Lower lobe of right lung (tissue), 2 donors: ENCODE measurements around the gene TTC39A. TPM values are rescaled to one million over a fixed set of nuclear protein-coding genes. Genes with fewer than 3 reads are reported as not detected.

Source experiments
- ATAC-seq, 2 donors: fragments of 200-7000 bp; cut with Tn5 transposase; one replicate each; pipeline ENCODE4 v1.9.1; 2020 to 2022; ENCODE audit warnings: mild to moderate bottlenecking in 2 of 2, moderate library complexity in 2 of 2
- DNase-seq: peaks from one replicate; pipeline ENCODE4 v3.0.0-alpha.2; 2020
- H3K27ac ChIP-seq: fragments of 200-600 bp; one replicate; pipeline ENCODE4 v1.8.0; 2022
- H3K27me3 ChIP-seq: fragments of 200-600 bp; one replicate; pipeline ENCODE4 v1.8.0; 2022; ENCODE audit warnings: low read depth
- H3K36me3 ChIP-seq: fragments of 200-600 bp; one replicate; pipeline ENCODE4 v1.8.0; 2022; ENCODE audit warnings: mild to moderate bottlenecking
- H3K4me1 ChIP-seq: fragments of 200-600 bp; one replicate; pipeline ENCODE4 v1.8.0; 2022
- H3K4me3 ChIP-seq: fragments of 200-600 bp; one replicate; pipeline ENCODE4 v1.8.0; 2022; ENCODE audit warnings: mild to moderate bottlenecking
- H3K9me3 ChIP-seq: fragments of 200-600 bp; one replicate; pipeline ENCODE4 v1.8.0; 2022
- intact Hi-C: fragments of 100-400 bp; cut with DNase I; formaldehyde crosslinking; loops from one replicate; pipeline ENCODE4 v1.11.0; 2022
- total RNA-seq: library from RNA; stranded (reverse); fragmentation: NEBNext Ultra II Directional; extraction: Animal tissue kit (Norgen Biotek cat#: 25700); gene quantifications from one replicate; pipeline ENCODE4 v1.2.1, GENCODE V29; 2021
- TF ChIP-seq, protein P1 (sequence below): fragments of 200-600 bp; IDR thresholded peaks from one replicate; pipeline ENCODE4 v1.8.0; 2022; ENCODE audit warnings: antibody characterized with exemption, mild to moderate bottlenecking
- donor health status: DM: no; HTN: yes; CAD: no; lungs with severe emphysema.

Gene TTC39A
- total RNA-seq, 1 donor from 2014 or later: 34.9 TPM

DNA sequence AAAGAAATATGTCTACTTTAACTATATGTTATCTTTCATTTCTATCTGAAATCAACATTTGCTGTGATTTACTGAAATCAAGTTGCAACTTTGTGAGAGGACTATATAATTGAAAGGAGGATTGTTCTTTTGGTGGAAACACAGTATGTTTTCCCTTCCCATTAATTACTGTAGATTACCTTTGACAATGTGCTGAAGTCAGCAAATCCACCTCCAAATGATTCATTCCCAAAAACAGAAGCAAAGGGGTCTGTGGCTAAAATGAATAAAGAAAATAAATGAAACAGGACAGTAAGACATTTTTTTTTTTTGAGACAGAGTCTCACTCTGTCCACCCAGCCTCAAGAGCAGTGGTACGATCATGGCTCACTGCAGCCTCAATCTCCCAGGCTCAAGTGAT is 35.4 kb upstream of the TTC39A start:
- Histone ChIP-seq H3K9me3 (no peaks in the 10 kb centered on the region), H3K4me3 (no peak overlapping the region), H3K4me1 (no peaks in the 10 kb centered on the region), H3K36me3 (peaks cover 72% of the 10 kb centered on the region), H3K27me3 (no peaks in the 10 kb centered on the region), H3K27ac (no peak overlapping the region)
- DNase-seq: no peak
- ATAC-seq: no peak
- intact Hi-C loops: no loop called here
- TF ChIP-seq, protein P1, sequence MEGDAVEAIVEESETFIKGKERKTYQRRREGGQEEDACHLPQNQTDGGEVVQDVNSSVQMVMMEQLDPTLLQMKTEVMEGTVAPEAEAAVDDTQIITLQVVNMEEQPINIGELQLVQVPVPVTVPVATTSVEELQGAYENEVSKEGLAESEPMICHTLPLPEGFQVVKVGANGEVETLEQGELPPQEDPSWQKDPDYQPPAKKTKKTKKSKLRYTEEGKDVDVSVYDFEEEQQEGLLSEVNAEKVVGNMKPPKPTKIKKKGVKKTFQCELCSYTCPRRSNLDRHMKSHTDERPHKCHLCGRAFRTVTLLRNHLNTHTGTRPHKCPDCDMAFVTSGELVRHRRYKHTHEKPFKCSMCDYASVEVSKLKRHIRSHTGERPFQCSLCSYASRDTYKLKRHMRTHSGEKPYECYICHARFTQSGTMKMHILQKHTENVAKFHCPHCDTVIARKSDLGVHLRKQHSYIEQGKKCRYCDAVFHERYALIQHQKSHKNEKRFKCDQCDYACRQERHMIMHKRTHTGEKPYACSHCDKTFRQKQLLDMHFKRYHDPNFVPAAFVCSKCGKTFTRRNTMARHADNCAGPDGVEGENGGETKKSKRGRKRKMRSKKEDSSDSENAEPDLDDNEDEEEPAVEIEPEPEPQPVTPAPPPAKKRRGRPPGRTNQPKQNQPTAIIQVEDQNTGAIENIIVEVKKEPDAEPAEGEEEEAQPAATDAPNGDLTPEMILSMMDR: no peak

- H3K4me3 ChIP-seq: no peak overlapping the region
- no peaks in the 10 kb centered on the region for H3K4me1 ChIP-seq
- ATAC-seq (no peak), DNase-seq (no peak)
- TF ChIP-seq, protein P1: no peak
- no peak overlapping the region for H3K27ac ChIP-seq
- H3K27me3 ChIP-seq: no peaks in the 10 kb centered on the region
- intact Hi-C loops: no loop called here
- H3K36me3 ChIP-seq: peaks cover 90% of the 10 kb centered on the region
- no peaks in the 10 kb centered on the region for H3K9me3 ChIP-seq
These were observed 29.5 kb upstream of the TTC39A start for GRCh38 chr1:51359879-51360278.

- Histone ChIP-seq H3K27me3 (no peaks in the 10 kb centered on the region), H3K9me3 (no peaks in the 10 kb centered on the region), H3K27ac (no peak overlapping the region), H3K4me3 (no peak overlapping the region), H3K36me3 (peaks cover 64% of the 10 kb centered on the region), H3K4me1 (no peaks in the 10 kb centered on the region)
- TF ChIP-seq, protein P1: no peak
- DNase-seq: no peak
- ATAC-seq: no peak
- intact Hi-C loops: no loop called here
These were observed 25.0 kb upstream of the TTC39A start for GRCh38 chr1:51355382-51355781.

- ATAC-seq: no peak
- DNase-seq: no peak
- TF ChIP-seq, protein P1: no peak
- no peaks in the 10 kb centered on the region for H3K9me3 ChIP-seq
- H3K36me3 ChIP-seq: peaks cover 54% of the 10 kb centered on the region
- no peak overlapping the region for H3K4me3 ChIP-seq
- no peaks in the 10 kb centered on the region for H3K27me3 ChIP-seq
- H3K27ac ChIP-seq: no peak overlapping the region
- H3K4me1 ChIP-seq: no peaks in the 10 kb centered on the region
- intact Hi-C loops: no loop called here
These were observed 24.1 kb upstream of the TTC39A start for GRCh38 chr1:51354416-51354815.

GRCh38 chr1:51351907-51352306 is 21.5 kb upstream of the TTC39A start:
- Histone ChIP-seq H3K4me1 (no peaks in the 10 kb centered on the region), H3K4me3 (no peak overlapping the region), H3K27ac (no peak overlapping the region), H3K9me3 (no peaks in the 10 kb centered on the region), H3K36me3 (peaks cover 38% of the 10 kb centered on the region), H3K27me3 (no peaks in the 10 kb centered on the region)
- DNase-seq (no peak), ATAC-seq (no peak)
- TF ChIP-seq, protein P1: no peak
- intact Hi-C loops: no loop called here

- H3K36me3 ChIP-seq: peaks cover 17% of the 10 kb centered on the region
- H3K4me3 ChIP-seq: no peak overlapping the region
- intact Hi-C loops: no loop called here
- H3K9me3 ChIP-seq: no peaks in the 10 kb centered on the region
- H3K4me1 ChIP-seq: no peaks in the 10 kb centered on the region
- TF ChIP-seq, protein P1: no peak
- ATAC-seq (no peak), DNase-seq (no peak)
- H3K27me3 ChIP-seq: peaks cover 9% of the 10 kb centered on the region
- H3K27ac ChIP-seq: no peak overlapping the region
These were observed 19.5 kb upstream of the TTC39A start for GRCh38 chr1:51349862-51350261.
